ENCODE measurements around the gene MRPS7. TPM values are rescaled to one million over a fixed set of nuclear protein-coding genes. Genes with fewer than 3 reads are reported as not detected.

MRPS7 gene
- total and polyA plus RNA-seq, 2 of the 8 experiments (the other 6 are each of a cell fraction or from before 2014, with no cell fraction given) = 63.4 to 79.4 TPM

GRCh38 chr17:75227729-75228128, 34.0 kb upstream of the MRPS7 start:
- Histone ChIP-seq H3K4me3 (ENCODE audit: extremely low read depth in 1 of 4, insufficient read depth in 2 of 4, low read depth in 3 of 4, low read length in 4 of 4) (no peak overlapping the region), H3K23ac (ENCODE audit: insufficient read length) (no peak overlapping the region), H2AFZ (ENCODE audit: low read length) (no peak overlapping the region), H3K4me2 (ENCODE audit: insufficient read depth in 1 of 2, low read depth in 2 of 2, low read length in 2 of 2) (no peak overlapping the region), H2BK120ac (replicated peaks; ENCODE audit: low read depth, low read length) (no peak overlapping the region), H3K79me1 (ENCODE audit: low read depth, low read length) (no peaks in the 10 kb centered on the region), H2BK15ac (ENCODE audit: low read length) (no peak overlapping the region), H3K4me1 (replicated peaks in 1 of 4; ENCODE audit: control insufficient read depth in 3 of 4, insufficient read depth in 4 of 4, low read length in 3 of 4) (no peaks in the 10 kb centered on the region), H3K4ac (replicated peaks; ENCODE audit: insufficient read length, low read depth, low read length) (no peak overlapping the region), H2AK5ac (ENCODE audit: low read depth, low read length) (no peak overlapping the region), H4K8ac (ENCODE audit: extremely low read depth, insufficient read depth, low read length) (no peak overlapping the region), H3K23me2 (ENCODE audit: low read depth, low read length) (no peaks in the 10 kb centered on the region), H3K27me3 (replicated peaks in 1 of 4; ENCODE audit: control insufficient read depth in 3 of 4, extremely low read depth in 1 of 4, insufficient read depth in 3 of 4, low read length in 3 of 4) (no peaks in the 10 kb centered on the region), H4K91ac (replicated peaks; ENCODE audit: insufficient read length, low read length) (no peak overlapping the region), H3K9ac (replicated peaks in 1 of 4; ENCODE audit: extremely low read depth in 1 of 4, low read depth in 3 of 4, low read length in 3 of 4) (no peak overlapping the region), H3K36me3 (ENCODE audit: control insufficient read depth in 2 of 4, insufficient read depth in 4 of 4, low read length in 3 of 4) (peaks cover 19 to 73% (median 56%) of the 10 kb centered on the region in 4 experiments), H3K18ac (ENCODE audit: extremely low read depth, low read length) (no peak overlapping the region), H2BK12ac (ENCODE audit: low read depth, low read length) (no peak overlapping the region), H3K27ac (ENCODE audit: low read depth, low read length) (no peak overlapping the region), H3K56ac (replicated peaks; ENCODE audit: insufficient read length, low read depth, low read length) (no peak overlapping the region), H4K20me1 (replicated peaks in 1 of 2; ENCODE audit: control insufficient read depth in 1 of 2, insufficient read depth in 2 of 2, low read length in 2 of 2) (peaks cover 0 to 12% of the 10 kb centered on the region in 2 experiments), H2BK5ac (ENCODE audit: low read depth, low read length) (no peak overlapping the region), H3K79me2 (ENCODE audit: control insufficient read depth in 1 of 2, insufficient read depth in 2 of 2, low read length in 2 of 2) (no peaks in the 10 kb centered on the region), H4K5ac (ENCODE audit: insufficient read length, low read depth, low read length) (no peak overlapping the region), H3K14ac (ENCODE audit: insufficient read length) (no peak overlapping the region), H2BK20ac (ENCODE audit: low read length) (no peak overlapping the region), H3K9me3 (ENCODE audit: insufficient read depth in 2 of 2, low read depth in 1 of 2, low read length in 1 of 2) (no peaks in the 10 kb centered on the region)
- ChIA-PET CTCF (ENCODE audit: partially characterized antibody) (interaction anchor here (0.7 to 6.9 kb wide), 5 partner anchors 8 to 56 kb away, joined by 3 to 84 read pairs (median 3); partner anchors contain the start of gene MIF4GD), POLR2A (ENCODE audit: partially characterized antibody) (interaction anchor here (1.1 to 2.4 kb wide), 6 partner anchors 10 to 73 kb away, joined by 3 to 17 read pairs (median 8); partner anchors contain the start of genes JPT1 and NUP85)
- DNase-seq (ENCODE audit: low read depth in 1 of 2, low spot score in 2 of 2) (no peak), FAIRE-seq (no peak)
- TF ChIP-seq GABPA (IDR thresholded peaks at IDR 0.05; ENCODE audit: borderline replicate concordance, insufficient read depth, low read length) = no peak
- no peak for TF ChIP-seq CREB1 (IDR thresholded peaks at IDR 0.05)
- no peak for TF ChIP-seq EP300 (IDR thresholded peaks at IDR 0.05; ENCODE audit: borderline replicate concordance in 1 of 2, low read depth in 2 of 2, low read length in 2 of 2)
- TF ChIP-seq JUND (IDR thresholded peaks at IDR 0.05; ENCODE audit: low read length) = no peak
- TF ChIP-seq, protein P1, sequence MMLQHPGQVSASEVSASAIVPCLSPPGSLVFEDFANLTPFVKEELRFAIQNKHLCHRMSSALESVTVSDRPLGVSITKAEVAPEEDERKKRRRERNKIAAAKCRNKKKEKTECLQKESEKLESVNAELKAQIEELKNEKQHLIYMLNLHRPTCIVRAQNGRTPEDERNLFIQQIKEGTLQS (IDR thresholded peaks at IDR 0.05; ENCODE audit: insufficient read depth, low read depth, low read length) = no peak
- TF ChIP-seq SUZ12 (IDR thresholded peaks at IDR 0.05; ENCODE audit: low read length) = no peak
- WGBS, 2 experiments (ENCODE audit: extremely low coverage in 1 of 2, insufficient coverage in 1 of 2, insufficient read length in 1 of 2, insufficient replicate concordance in 2 of 2, low coverage in 1 of 2, low lambda C conversion rate in 2 of 2, missing lambda C conversion rate in 1 of 2) = 91% methylated on average over 5 of the region's 5 CpGs; no CpG with 5 or more reads in 1 of the 2 experiments
